PC-3 (cell line): Measurements from ENCODE around the gene PRICKLE4.

Experiments used
- EZH2 ChIP-seq: fragments of 300-600 bp; sonication (generic); IDR thresholded peaks from one replicate; pipeline ENCODE4 v1.6.1; 2017; ENCODE audit warnings: antibody characterized with exemption, mild to moderate bottlenecking, low read length; ENCODE audit not compliant: unreplicated experiment
- EZH2phosphoT487 ChIP-seq: fragments of 300-600 bp; sonication (generic); IDR thresholded peaks from 2 replicates; pipeline ENCODE4 v1.6.1; 2018; ENCODE audit warnings: mild to moderate bottlenecking, antibody characterized with exemption, low read length, borderline replicate concordance
- TF ChIP-seq, protein P1 (sequence below): fragments of 300-600 bp; sonication (generic); conservative IDR thresholded peaks from 2 replicates; pipeline ENCODE4 v1.5.1; 2017; ENCODE audit warnings: antibody characterized with exemption, low read depth, mild to moderate bottlenecking, low read length

DNA sequence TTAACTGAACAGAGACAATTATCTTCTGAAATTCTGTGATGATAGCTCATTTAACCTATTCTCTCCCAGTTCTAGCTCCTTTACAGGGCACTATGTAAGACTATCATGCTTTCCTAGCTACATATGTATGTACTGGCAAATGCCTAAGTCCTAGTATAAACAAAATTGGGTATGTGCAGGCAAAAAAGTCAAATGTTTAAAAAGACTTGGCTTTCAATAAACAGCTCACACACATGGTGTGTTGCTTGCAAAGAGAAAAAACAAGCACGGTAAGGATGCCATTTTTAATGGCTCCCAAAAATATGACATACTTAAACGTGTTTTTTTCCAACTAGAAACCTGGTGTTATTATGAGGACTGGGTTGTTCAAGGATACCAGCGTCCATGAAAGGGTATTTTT is 51.7 kb downstream of the PRICKLE4 start:
- TF ChIP-seq, protein P1, sequence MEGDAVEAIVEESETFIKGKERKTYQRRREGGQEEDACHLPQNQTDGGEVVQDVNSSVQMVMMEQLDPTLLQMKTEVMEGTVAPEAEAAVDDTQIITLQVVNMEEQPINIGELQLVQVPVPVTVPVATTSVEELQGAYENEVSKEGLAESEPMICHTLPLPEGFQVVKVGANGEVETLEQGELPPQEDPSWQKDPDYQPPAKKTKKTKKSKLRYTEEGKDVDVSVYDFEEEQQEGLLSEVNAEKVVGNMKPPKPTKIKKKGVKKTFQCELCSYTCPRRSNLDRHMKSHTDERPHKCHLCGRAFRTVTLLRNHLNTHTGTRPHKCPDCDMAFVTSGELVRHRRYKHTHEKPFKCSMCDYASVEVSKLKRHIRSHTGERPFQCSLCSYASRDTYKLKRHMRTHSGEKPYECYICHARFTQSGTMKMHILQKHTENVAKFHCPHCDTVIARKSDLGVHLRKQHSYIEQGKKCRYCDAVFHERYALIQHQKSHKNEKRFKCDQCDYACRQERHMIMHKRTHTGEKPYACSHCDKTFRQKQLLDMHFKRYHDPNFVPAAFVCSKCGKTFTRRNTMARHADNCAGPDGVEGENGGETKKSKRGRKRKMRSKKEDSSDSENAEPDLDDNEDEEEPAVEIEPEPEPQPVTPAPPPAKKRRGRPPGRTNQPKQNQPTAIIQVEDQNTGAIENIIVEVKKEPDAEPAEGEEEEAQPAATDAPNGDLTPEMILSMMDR: no peak
- TF ChIP-seq EZH2 (no peak), EZH2phosphoT487 (no peak)
